ENCODE results near the gene RIMKLB.

DNA sequence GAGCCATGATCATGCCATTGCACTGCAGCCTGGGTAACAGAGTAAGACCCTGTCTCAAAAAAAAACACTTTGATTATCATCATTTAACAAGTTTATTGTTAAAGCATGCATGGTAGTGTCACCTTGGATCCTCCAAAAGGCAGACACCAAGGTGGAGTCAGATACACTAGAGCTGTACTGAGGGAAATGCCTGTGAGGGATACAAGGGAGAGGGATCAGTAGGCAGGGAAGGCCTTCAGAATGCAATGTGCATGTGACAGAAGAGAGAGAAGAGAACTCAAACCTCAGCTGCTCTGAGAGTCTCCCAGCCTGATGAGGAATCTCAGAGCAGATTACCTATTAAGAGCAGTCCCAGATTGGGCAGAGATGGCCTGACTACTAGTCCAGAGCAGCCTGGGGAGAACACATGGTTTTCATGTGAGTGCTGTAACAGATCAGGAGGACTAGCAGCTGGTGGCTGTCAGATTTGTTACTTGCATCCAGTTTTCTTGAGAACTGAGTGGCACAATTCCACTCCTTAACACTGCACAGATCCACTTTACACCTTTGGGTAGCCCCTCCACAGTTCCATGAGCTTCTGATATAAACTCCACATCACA, 86.6 kb downstream of the RIMKLB start:
- TF ChIP-seq, protein P1, sequence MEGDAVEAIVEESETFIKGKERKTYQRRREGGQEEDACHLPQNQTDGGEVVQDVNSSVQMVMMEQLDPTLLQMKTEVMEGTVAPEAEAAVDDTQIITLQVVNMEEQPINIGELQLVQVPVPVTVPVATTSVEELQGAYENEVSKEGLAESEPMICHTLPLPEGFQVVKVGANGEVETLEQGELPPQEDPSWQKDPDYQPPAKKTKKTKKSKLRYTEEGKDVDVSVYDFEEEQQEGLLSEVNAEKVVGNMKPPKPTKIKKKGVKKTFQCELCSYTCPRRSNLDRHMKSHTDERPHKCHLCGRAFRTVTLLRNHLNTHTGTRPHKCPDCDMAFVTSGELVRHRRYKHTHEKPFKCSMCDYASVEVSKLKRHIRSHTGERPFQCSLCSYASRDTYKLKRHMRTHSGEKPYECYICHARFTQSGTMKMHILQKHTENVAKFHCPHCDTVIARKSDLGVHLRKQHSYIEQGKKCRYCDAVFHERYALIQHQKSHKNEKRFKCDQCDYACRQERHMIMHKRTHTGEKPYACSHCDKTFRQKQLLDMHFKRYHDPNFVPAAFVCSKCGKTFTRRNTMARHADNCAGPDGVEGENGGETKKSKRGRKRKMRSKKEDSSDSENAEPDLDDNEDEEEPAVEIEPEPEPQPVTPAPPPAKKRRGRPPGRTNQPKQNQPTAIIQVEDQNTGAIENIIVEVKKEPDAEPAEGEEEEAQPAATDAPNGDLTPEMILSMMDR (IDR thresholded peaks at IDR 0.05) = no peak
- TF ChIP-seq POLR2A (IDR thresholded peaks at IDR 0.05) = no peak
- TF ChIP-seq POLR2AphosphoS5 (IDR thresholded peaks at IDR 0.05) = no peak
